GM12873 (cell line): ENCODE results near the gene NPNT.

ENCODE experiments used
- TF ChIP-seq, protein P1 (sequence below): IDR thresholded peaks from 2 replicates; pipeline ENCODE4 v1.5.1; 2012; ENCODE audit warnings: low read depth, mild to moderate bottlenecking, moderate library complexity, low read length, control low read depth; ENCODE audit not compliant: insufficient read depth; ENCODE audit errors: missing control alignments

NPNT gene

DNA sequence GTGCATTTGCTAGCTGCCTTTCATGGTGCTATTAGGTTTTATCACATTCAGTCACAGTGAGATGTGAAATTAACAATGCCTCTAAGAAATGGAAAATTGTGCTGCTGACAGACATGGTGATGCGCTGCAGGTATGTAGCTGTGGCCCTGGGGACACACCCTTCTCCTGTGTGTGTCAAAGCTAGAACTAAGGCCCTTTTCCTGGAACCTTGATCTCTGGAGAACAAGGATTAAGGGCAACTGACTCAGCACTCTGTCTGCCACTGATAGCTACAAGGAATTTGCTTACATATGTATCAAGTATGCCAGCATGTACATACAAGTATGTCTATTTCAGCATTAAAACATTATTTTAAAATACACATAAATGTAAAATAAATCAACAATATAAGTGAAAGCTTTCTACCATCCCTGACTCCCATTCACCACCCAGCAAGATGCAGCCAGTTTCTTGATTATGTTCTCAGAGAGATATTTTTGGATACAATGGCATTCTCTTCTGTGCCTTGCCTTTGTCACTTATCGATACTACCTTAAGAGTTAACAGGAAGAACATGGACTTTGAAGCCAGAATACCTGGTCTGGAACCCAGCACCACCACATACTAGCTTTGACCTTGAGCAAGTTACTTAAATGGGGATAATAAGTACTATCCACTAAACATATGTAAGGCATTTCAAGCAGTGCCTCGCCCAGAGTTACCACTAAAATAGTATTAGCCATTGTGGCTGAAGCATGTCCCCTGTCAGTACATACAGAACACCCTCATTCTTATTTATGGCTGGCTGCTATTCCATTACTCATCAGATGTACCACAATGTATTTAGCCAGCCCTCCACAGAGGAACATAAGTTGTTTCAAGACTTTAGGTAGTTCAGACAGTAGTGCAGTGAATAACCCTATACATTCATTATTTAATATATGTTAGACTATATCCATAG, 68.5 kb downstream of the NPNT start:
- TF ChIP-seq, protein P1, sequence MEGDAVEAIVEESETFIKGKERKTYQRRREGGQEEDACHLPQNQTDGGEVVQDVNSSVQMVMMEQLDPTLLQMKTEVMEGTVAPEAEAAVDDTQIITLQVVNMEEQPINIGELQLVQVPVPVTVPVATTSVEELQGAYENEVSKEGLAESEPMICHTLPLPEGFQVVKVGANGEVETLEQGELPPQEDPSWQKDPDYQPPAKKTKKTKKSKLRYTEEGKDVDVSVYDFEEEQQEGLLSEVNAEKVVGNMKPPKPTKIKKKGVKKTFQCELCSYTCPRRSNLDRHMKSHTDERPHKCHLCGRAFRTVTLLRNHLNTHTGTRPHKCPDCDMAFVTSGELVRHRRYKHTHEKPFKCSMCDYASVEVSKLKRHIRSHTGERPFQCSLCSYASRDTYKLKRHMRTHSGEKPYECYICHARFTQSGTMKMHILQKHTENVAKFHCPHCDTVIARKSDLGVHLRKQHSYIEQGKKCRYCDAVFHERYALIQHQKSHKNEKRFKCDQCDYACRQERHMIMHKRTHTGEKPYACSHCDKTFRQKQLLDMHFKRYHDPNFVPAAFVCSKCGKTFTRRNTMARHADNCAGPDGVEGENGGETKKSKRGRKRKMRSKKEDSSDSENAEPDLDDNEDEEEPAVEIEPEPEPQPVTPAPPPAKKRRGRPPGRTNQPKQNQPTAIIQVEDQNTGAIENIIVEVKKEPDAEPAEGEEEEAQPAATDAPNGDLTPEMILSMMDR = no peak

DNA sequence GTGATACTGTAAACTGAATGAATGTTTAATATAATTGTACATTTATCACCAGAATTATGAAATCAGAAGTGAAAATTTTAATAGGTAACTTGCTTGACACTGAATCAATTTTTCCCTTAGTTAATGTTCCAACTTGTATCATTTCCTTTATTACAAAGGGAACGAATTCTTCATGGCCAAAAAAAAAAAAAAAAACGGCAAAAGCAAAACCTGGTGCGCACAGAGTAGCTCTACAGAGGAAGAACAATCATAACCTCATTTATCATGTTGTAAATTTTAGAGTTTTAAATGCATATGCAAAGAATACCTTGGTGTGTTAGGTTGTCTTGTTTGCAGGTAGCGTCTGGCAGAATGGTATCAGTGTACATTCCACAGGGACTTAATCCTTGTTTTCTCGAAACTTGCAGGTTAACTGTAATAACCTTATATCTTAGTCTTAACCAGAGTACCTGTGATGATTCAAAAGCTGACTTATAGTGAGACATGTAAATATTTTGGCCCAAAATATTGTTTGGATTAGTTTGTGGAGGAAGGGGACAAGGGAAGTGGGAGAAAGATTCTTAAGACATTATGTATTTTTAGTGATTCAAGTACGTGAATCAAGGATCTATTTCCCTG, 70.0 kb downstream of the NPNT start:
- TF ChIP-seq, protein P1 = no peak

DNA sequence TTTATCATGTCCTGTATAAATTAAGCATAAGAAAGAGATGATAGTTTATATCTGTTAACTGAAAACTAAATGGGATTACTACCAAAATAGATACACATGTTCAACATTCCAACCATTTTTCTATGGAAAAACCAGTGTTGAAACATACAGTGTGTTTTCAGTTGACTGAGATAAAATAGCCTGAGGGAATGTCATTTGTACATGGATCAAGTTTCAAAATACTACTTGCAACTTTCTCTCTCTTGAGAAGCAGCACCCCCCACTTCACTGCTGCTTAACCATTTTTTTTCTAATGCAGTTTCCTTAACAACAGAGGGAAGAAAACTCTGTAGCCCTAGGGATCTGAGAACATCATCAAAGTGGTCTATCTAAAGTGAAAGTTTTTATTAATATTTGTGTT, 70.8 kb downstream of the NPNT start:
- TF ChIP-seq, protein P1 = no peak

- TF ChIP-seq, protein P1 = no peak
Observed at GRCh38 chr4:105967058-105967658, 71.9 kb downstream of the NPNT start.

- TF ChIP-seq, protein P1 = no peak
Observed at GRCh38 chr4:105969575-105969974, 74.3 kb downstream of the NPNT start.

DNA sequence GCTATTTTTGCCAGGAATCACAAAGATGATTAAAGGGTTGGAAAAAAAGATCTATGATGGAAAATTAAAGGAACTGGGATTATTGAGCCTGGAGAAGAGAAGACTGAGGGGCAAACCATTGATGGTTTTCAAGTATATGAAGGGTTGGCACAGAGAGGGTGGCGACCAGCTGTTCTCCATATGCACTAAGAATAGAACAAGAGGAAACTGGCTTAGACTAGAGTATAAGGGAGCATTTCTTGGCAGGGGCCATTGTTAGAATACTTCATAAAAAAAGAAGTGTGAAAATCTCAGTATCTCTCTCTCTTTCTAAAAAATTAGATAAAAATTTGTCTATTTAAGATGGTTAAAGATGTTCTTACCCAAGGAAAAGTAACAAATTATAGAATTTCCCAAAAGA, 75.1 kb downstream of the NPNT start:
- TF ChIP-seq, protein P1 = no peak

DNA sequence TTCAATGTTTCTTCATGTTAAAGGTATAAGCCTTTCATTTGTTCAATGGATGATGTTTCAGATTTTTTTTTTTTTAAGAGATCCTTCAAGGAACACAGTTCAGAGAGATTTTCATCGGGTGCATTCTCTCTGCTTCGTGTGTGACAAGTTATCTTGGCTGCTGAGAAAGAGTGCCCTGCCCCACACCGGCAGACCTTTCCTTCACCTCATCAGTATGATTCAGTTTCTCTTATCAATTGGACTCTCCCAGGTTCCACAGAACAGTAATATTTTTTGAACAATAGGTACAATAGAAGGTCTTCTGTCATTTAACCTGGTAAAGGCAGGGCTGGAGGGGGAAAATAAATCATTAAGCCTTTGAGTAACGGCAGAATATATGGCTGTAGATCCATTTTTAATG, 75.8 kb downstream of the NPNT start:
- TF ChIP-seq, protein P1 = no peak
